CD4-positive, alpha-beta T cell treated with Interleukin-15 for 4 hours (primary cell): Measurements from ENCODE around the gene PTGDR2.

Experiments
- DNase-seq: peaks from one replicate; pipeline ENCODE4 v3.0.0-alpha.2; 2020; ENCODE audit warnings: low spot score

The PTGDR2 gene

DNA sequence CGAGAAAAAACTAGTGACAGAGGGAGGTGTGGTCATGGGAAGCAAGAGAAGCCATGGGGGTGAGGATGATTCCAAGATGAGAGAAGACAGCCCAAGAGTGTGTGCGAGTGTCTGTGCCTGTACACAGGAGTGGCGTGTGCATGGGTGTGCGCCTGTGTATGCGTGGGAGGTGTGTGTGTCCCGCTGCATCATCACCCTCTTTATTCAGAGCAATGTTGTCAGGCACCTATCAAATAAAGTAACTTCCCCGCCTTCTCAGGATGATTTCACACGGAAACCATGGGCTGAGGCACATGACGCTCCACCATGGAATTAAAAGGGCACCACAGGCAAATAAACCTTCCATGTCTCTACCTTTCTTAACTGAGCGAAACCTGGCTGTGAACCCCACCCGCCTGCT, 46.1 kb downstream of the PTGDR2 start:
- DNase-seq, result no peak

DNA sequence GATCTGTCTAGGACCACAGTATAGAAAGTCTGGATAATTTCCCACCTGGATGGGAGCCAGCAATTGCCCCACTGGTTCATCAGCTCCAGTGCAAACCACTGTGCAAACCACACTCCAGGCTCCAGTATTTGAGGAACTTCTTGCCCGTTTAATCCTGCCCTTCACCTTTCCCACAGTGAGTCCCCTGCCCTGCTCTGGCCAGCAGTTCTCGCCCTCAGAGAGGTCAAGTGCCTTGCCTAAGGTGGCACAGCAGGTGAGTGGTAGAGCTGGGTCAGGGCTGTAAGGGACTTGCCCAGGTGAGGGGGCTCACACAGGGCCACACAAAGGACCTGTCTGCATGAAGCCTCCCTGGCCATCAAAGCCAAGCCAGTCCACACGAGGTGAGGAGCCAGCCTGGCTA, 46.5 kb downstream of the PTGDR2 start:
- DNase-seq, result no peak

DNA sequence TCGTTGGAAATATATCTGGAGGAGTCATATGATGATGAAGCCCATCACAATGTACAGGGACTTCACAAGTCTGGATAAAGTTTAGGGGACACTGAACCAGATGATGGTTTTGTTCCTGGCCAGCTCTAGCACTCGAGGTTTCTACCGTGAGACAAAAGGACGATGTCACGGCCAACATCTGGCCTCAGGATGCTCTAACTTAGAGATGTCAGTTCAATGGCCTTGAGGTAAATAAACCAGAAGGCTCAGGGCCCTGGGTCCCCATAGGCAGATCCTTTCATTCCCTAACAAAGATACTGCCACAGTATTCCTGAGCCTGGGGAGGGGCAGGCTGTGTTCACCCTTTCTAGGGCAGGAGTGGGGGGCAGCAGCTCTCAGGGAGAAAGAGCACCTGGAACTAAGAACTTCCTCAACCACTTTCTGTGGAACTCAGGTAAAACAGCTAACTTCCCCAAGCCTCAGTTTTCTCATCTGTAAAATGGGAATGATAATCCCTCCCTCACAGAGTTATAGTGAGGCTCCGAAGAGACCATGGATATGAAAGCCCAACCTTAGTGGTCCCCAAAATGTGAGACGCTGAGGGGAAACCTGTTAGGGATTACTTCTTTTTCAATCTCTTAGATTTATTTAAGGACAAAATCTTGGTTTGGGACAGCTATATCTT, 52.3 kb downstream of the PTGDR2 start:
- DNase-seq, result no peak

DNA sequence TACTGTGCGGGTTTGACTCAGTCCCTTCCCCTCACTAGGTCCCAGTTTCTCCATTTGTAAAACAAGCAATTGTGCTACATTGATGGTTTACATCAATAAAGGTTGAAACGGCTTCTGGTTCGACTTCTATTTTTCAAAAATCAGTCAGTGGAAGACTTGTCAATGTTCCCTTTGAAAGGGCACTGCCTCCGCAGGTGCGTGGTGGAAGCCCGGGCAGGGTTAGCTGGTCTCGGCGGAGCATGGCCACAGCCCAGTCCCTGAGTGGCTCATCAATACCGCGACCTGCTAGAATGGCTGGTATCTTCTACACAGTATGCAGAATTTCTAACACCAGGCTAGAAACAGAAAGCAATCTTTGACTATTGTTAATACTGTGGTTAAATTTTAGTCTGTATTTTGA, 54.6 kb downstream of the PTGDR2 start:
- DNase-seq, result no peak
